GM12878 (cell line): ENCODE measurements around the gene SEMA5A. TPM values are rescaled to one million over a fixed set of nuclear protein-coding genes. Genes with fewer than 3 reads are reported as not detected.

Experiments used
- ATAC-seq: fragments of 200-7000 bp; cut with Tn5 transposase; 3 replicates; pipeline ENCODE4 v1.9.1; 2020; ENCODE audit warnings: mild to moderate bottlenecking, moderate library complexity
- BruUV-seq: library from RNA; stranded (reverse); fragments of 400-500 nt; replicated peaks from 2 replicates; lab custom pipeline; 2021; lab: Mats Ljungman, UMichigan
- CTCF ChIA-PET: fragments of 300-600 bp; sonication (Branson Sonifier 250); formaldehyde crosslinking; extraction: SDS; loops from one replicate; lab custom pipeline; 2021; ENCODE audit warnings: inconsistent platforms; lab: Yijun Ruan, JAX
- POLR2A ChIA-PET: fragments of 350-600 bp; formaldehyde crosslinking; extraction: SDS; loops from one replicate; lab custom pipeline; 2021; ENCODE audit warnings: inconsistent platforms; lab: Charles Lee
- RAD21 ChIA-PET: fragments of 300-600 bp; sonication (Branson Sonifier 250); formaldehyde crosslinking; loops from one replicate; lab custom pipeline; 2023; ENCODE audit warnings: antibody characterized with exemption; ENCODE audit not compliant: unreplicated experiment; lab: Charles Lee
- SMC1A ChIA-PET: fragments of 300-600 bp; sonication (Branson Sonifier 250); formaldehyde crosslinking; loops from one replicate; lab custom pipeline; 2023; ENCODE audit not compliant: unreplicated experiment, uncharacterized antibody; lab: Charles Lee
- DNase-seq: peaks from one replicate; pipeline ENCODE4 v3.0.0-alpha.2; 2011; ENCODE audit warnings: low read depth, low spot score
- FAIRE-seq: peaks from 3 replicates; lab custom pipeline; 2011; peaks lifted over from hg19 to GRCh38; lab: Jason Lieb, UNC
- H2AFZ ChIP-seq: 2 replicates; pipeline ENCODE4 v1.6.0; 2011; ENCODE audit warnings: low read depth, low read length, control low read depth; ENCODE audit not compliant: control insufficient read depth
- H3K27ac ChIP-seq: 2 replicates; pipeline ENCODE4 v1.5.1; 2011; ENCODE audit warnings: control low read depth; ENCODE audit not compliant: control insufficient read depth, insufficient read depth
- H3K27me3 ChIP-seq, 2 experiments: replicated peaks in 1 of 2; 2 replicates each; pipeline versions ENCODE4 v1.6.0 to v1.6.1; 2011; ENCODE audit warnings: low read length in 1 of 2; ENCODE audit not compliant: control insufficient read depth in 2 of 2, insufficient read depth in 2 of 2
- H3K36me3 ChIP-seq, 2 experiments: 2 replicates each; pipeline ENCODE4 v1.5.1; 2011; ENCODE audit warnings: low read length in 1 of 2; ENCODE audit not compliant: control insufficient read depth in 2 of 2, insufficient read depth in 2 of 2
- H3K4me1 ChIP-seq: 2 replicates; pipeline ENCODE4 v1.6.1; 2011; ENCODE audit warnings: mild to moderate bottlenecking, low read length, moderate library complexity, mixed read lengths; ENCODE audit not compliant: control insufficient read depth, insufficient read depth
- H3K4me2 ChIP-seq: 2 replicates; pipeline ENCODE4 v1.6.0; 2011; ENCODE audit warnings: control low read depth; ENCODE audit not compliant: control insufficient read depth, insufficient read depth
- H3K4me3 ChIP-seq: fragments of 200-600 bp; sonication (generic); 2 replicates; pipeline ENCODE4 v1.5.1; 2016
- H3K79me2 ChIP-seq: 2 replicates; pipeline ENCODE4 v1.6.0; 2011; ENCODE audit warnings: low read length; ENCODE audit not compliant: control insufficient read depth, insufficient read depth
- H3K9ac ChIP-seq: 2 replicates; pipeline ENCODE4 v1.8.0; 2011; ENCODE audit warnings: low read length, control low read depth, mixed read lengths; ENCODE audit not compliant: control insufficient read depth, insufficient read depth
- H3K9me3 ChIP-seq: replicated peaks from 3 replicates; pipeline ENCODE4 v1.5.1; 2011; ENCODE audit warnings: mild to moderate bottlenecking, low read length; ENCODE audit not compliant: control insufficient read depth, insufficient read depth
- H4K20me1 ChIP-seq: 2 replicates; pipeline ENCODE4 v1.6.0; 2011; ENCODE audit not compliant: control insufficient read depth, insufficient read depth
- CBX3 ChIP-seq: fragments of 200-600 bp; sonication (generic); IDR thresholded peaks from 2 replicates; pipeline ENCODE4 v1.6.1; 2016; ENCODE audit warnings: low read depth, borderline replicate concordance
- DPF2 ChIP-seq: fragments of 450-650 bp; IDR thresholded peaks from 2 replicates; pipeline ENCODE4 v1.6.1; 2017; ENCODE audit warnings: mild to moderate bottlenecking
- EZH2 ChIP-seq: IDR thresholded peaks from 2 replicates; pipeline ENCODE4 v1.6.1; 2012; ENCODE audit warnings: low read depth, mild to moderate bottlenecking, control low read depth, inconsistent platforms, low read length, borderline replicate concordance; ENCODE audit not compliant: control insufficient read depth
- HDAC2 ChIP-seq: fragments of 200-600 bp; sonication (generic); IDR thresholded peaks from 2 replicates; pipeline ENCODE4 v1.6.1; 2017
- IKZF1 ChIP-seq: fragments of 450-650 bp; conservative IDR thresholded peaks from 2 replicates; pipeline ENCODE4 v1.6.1; 2017; ENCODE audit warnings: antibody characterized with exemption, mild to moderate bottlenecking
- IRF4 ChIP-seq: IDR thresholded peaks from 2 replicates; pipeline ENCODE4 v1.6.1; 2011; ENCODE audit warnings: low read depth, low read length
- KDM1A ChIP-seq: fragments of 200-600 bp; sonication (generic); IDR thresholded peaks from 2 replicates; pipeline ENCODE4 v1.6.1; 2016; ENCODE audit warnings: borderline replicate concordance
- MXI1 ChIP-seq: fragments of 150-350 bp; IDR thresholded peaks from 2 replicates; pipeline ENCODE4 v1.6.1; 2011; ENCODE audit warnings: low read depth, mild to moderate bottlenecking, inconsistent platforms, low read length, improper control_type of control experiment
- NR2F1 ChIP-seq: fragments of 450-650 bp; conservative IDR thresholded peaks from 2 replicates; pipeline ENCODE4 v1.6.1; 2017; ENCODE audit warnings: mild to moderate bottlenecking
- SMAD1 ChIP-seq: fragments of 450-650 bp; IDR thresholded peaks from 2 replicates; pipeline ENCODE4 v1.6.1; 2018; ENCODE audit warnings: mild to moderate bottlenecking, low read depth; ENCODE audit not compliant: partially characterized antibody
- SMARCA5 ChIP-seq: fragments of 450-650 bp; IDR thresholded peaks from 2 replicates; pipeline ENCODE4 v1.6.1; 2017; ENCODE audit warnings: mild to moderate bottlenecking
- SPI1 ChIP-seq: IDR thresholded peaks from 2 replicates; pipeline ENCODE4 v1.6.1; 2011; ENCODE audit warnings: low read depth, mild to moderate bottlenecking, low read length, moderate library complexity, borderline replicate concordance; ENCODE audit not compliant: insufficient read depth
- STAT1 ChIP-seq: fragments of 450-650 bp; conservative IDR thresholded peaks from 2 replicates; pipeline ENCODE4 v1.6.1; 2014; ENCODE audit warnings: antibody characterized with exemption, mild to moderate bottlenecking
- WGBS: methylation state at CpG from one replicate; pipeline ENCODE4 v1.1.6; 2016; ENCODE audit warnings: low lambda C conversion rate; ENCODE audit not compliant: insufficient replicate concordance, insufficient coverage; ENCODE audit errors: missing lambda C conversion rate; 5-methylcytosine and 5-hydroxymethylcytosine counted together
- in situ Hi-C: fragments of 300-500 bp; cut with MboI; formaldehyde crosslinking; loops from 9 replicates; pipeline ENCODE4 v1.14.3; 2018; ENCODE audit warnings: mixed read lengths
- intact Hi-C: fragments of 100-400 bp; cut with micrococcal nuclease; formaldehyde crosslinking; loops from one replicate; pipeline ENCODE4 v1.14.2; 2022; ENCODE audit not compliant: unreplicated experiment
- polyA plus RNA-seq, 11 experiments: library from polyadenylated mRNA; depleted of rRNA in 4 of 11; unstranded in 6 of 11; stranded (reverse) in 5 of 11; fragments of >200 nt; fragmentation: Nextera tagmentation in 4 of 11; fragmentation: Illumina TruSeq in 1 of 11; extraction: Ambion mirVana in 4 of 11; extraction: Trizol in 1 of 11; gene quantifications; 1 replicate in 1 of 11; 2 replicates in 10 of 11; pipeline versions ENCODE4 v1.2.1 to v1.2.3, GENCODE V29; 2011 to 2016; ENCODE audit warnings: inconsistent platforms in 2 of 11, missing spikeins in 2 of 11, low read depth in 1 of 11
- total RNA-seq, 4 experiments: library from RNA; depleted of rRNA in 3 of 4; stranded (reverse); fragments of >200 nt in 3 of 4; fragmentation: Illumina TruSeq in 1 of 4; extraction: Trizol in 1 of 4; gene quantifications; 2 replicates each; pipeline versions ENCODE4 v1.2.1 to v1.2.3, GENCODE V29; 2013 to 2021
- TF ChIP-seq, protein P1 (sequence below): fragments of 450-650 bp; conservative IDR thresholded peaks from 2 replicates; pipeline ENCODE4 v1.6.1; 2017; ENCODE audit warnings: mild to moderate bottlenecking, moderate library complexity
- TF ChIP-seq, protein P2 (sequence below): IDR thresholded peaks from 2 replicates; pipeline ENCODE4 v1.6.1; 2012; ENCODE audit warnings: improper control_type of control experiment, low read depth, low read length; ENCODE audit not compliant: insufficient replicate concordance
- TF ChIP-seq, protein P3 (sequence below): IDR thresholded peaks from 2 replicates; pipeline ENCODE4 v1.6.1; 2012; ENCODE audit warnings: mild to moderate bottlenecking, low read depth, low read length

The SEMA5A gene
- total and polyA plus RNA-seq, 10 of the 15 experiments (the other 5 are each of a cell fraction or from before 2014, with no cell fraction given), result 0.03 to 2.4 (median 0.09) TPM; not detected in 1

DNA sequence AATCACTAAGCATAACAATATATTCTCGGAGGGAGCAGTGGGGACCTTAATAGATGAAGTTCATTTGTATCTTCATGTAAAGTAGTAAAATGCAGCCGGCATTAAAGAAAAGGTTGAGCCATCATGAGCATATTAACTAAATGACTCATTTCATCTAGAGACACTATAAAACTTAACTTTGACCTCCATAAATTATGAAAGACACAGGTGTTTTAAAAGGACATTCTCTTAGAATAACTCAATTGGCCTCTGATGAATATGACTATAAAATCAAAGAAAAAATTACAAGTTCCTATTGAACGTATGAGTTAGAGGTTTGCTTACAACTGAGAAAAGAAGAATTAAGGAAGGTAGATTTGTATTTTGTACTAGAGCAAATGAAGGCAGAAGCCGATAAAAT lies 220.3 kb downstream of the SEMA5A start:
- Histone ChIP-seq H3K9me3 (no peaks in the 10 kb centered on the region), H3K79me2 (no peaks in the 10 kb centered on the region), H3K4me2 (no peak overlapping the region), H2AFZ (no peak overlapping the region), H3K27me3 (no peaks in the 10 kb centered on the region), H3K9ac (no peak overlapping the region), H3K4me1 (no peaks in the 10 kb centered on the region), H4K20me1 (no peaks in the 10 kb centered on the region), H3K27ac (no peak overlapping the region), H3K4me3 (no peak overlapping the region), H3K36me3 (no peaks in the 10 kb centered on the region)
- POLR2A ChIA-PET, result no interaction called here
- ATAC-seq (no peak), FAIRE-seq (no peak), DNase-seq (no peak)
- no TSS peak for BruUV-seq
- intact Hi-C loops, result no loop called here
- CTCF ChIA-PET, result no interaction called here
- RAD21 ChIA-PET, result no interaction called here
- in situ Hi-C loops, result no loop called here
- WGBS, result 33% methylated on average over 4 of the region's 4 CpGs
- SMC1A ChIA-PET, result interaction anchor here (0.7 kb wide), 1 partner anchor 669 kb away, joined by 3 read pairs; no protein-coding TSS in a partner anchor
- TF ChIP-seq IRF4, result no peak
- TF ChIP-seq CBX3, result no peak
- TF ChIP-seq, protein P1, sequence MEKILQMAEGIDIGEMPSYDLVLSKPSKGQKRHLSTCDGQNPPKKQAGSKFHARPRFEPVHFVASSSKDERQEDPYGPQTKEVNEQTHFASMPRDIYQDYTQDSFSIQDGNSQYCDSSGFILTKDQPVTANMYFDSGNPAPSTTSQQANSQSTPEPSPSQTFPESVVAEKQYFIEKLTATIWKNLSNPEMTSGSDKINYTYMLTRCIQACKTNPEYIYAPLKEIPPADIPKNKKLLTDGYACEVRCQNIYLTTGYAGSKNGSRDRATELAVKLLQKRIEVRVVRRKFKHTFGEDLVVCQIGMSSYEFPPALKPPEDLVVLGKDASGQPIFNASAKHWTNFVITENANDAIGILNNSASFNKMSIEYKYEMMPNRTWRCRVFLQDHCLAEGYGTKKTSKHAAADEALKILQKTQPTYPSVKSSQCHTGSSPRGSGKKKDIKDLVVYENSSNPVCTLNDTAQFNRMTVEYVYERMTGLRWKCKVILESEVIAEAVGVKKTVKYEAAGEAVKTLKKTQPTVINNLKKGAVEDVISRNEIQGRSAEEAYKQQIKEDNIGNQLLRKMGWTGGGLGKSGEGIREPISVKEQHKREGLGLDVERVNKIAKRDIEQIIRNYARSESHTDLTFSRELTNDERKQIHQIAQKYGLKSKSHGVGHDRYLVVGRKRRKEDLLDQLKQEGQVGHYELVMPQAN, result no peak
- TF ChIP-seq SMAD1, result no peak
- TF ChIP-seq EZH2, result no peak
- no peak for TF ChIP-seq IKZF1
- no peak for TF ChIP-seq NR2F1
- TF ChIP-seq MXI1, result no peak
- TF ChIP-seq SPI1, result no peak
- TF ChIP-seq, protein P2, sequence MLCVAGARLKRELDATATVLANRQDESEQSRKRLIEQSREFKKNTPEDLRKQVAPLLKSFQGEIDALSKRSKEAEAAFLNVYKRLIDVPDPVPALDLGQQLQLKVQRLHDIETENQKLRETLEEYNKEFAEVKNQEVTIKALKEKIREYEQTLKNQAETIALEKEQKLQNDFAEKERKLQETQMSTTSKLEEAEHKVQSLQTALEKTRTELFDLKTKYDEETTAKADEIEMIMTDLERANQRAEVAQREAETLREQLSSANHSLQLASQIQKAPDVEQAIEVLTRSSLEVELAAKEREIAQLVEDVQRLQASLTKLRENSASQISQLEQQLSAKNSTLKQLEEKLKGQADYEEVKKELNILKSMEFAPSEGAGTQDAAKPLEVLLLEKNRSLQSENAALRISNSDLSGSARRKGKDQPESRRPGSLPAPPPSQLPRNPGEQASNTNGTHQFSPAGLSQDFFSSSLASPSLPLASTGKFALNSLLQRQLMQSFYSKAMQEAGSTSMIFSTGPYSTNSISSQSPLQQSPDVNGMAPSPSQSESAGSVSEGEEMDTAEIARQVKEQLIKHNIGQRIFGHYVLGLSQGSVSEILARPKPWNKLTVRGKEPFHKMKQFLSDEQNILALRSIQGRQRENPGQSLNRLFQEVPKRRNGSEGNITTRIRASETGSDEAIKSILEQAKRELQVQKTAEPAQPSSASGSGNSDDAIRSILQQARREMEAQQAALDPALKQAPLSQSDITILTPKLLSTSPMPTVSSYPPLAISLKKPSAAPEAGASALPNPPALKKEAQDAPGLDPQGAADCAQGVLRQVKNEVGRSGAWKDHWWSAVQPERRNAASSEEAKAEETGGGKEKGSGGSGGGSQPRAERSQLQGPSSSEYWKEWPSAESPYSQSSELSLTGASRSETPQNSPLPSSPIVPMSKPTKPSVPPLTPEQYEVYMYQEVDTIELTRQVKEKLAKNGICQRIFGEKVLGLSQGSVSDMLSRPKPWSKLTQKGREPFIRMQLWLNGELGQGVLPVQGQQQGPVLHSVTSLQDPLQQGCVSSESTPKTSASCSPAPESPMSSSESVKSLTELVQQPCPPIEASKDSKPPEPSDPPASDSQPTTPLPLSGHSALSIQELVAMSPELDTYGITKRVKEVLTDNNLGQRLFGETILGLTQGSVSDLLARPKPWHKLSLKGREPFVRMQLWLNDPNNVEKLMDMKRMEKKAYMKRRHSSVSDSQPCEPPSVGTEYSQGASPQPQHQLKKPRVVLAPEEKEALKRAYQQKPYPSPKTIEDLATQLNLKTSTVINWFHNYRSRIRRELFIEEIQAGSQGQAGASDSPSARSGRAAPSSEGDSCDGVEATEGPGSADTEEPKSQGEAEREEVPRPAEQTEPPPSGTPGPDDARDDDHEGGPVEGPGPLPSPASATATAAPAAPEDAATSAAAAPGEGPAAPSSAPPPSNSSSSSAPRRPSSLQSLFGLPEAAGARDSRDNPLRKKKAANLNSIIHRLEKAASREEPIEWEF, result no peak
- TF ChIP-seq, protein P3, sequence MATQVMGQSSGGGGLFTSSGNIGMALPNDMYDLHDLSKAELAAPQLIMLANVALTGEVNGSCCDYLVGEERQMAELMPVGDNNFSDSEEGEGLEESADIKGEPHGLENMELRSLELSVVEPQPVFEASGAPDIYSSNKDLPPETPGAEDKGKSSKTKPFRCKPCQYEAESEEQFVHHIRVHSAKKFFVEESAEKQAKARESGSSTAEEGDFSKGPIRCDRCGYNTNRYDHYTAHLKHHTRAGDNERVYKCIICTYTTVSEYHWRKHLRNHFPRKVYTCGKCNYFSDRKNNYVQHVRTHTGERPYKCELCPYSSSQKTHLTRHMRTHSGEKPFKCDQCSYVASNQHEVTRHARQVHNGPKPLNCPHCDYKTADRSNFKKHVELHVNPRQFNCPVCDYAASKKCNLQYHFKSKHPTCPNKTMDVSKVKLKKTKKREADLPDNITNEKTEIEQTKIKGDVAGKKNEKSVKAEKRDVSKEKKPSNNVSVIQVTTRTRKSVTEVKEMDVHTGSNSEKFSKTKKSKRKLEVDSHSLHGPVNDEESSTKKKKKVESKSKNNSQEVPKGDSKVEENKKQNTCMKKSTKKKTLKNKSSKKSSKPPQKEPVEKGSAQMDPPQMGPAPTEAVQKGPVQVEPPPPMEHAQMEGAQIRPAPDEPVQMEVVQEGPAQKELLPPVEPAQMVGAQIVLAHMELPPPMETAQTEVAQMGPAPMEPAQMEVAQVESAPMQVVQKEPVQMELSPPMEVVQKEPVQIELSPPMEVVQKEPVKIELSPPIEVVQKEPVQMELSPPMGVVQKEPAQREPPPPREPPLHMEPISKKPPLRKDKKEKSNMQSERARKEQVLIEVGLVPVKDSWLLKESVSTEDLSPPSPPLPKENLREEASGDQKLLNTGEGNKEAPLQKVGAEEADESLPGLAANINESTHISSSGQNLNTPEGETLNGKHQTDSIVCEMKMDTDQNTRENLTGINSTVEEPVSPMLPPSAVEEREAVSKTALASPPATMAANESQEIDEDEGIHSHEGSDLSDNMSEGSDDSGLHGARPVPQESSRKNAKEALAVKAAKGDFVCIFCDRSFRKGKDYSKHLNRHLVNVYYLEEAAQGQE, result no peak
- no peak for TF ChIP-seq KDM1A
- TF ChIP-seq SMARCA5, result no peak
- no peak for TF ChIP-seq DPF2
- TF ChIP-seq STAT1, result no peak
- no peak for TF ChIP-seq HDAC2
